DMS 273 treated with DMSO at 0.1 percent for 48 hours (cell line): ENCODE data around the gene KLHL21.
"Not testable (repeated sequence)": the region's sequence is repeated elsewhere in the genome, so short reads cannot be mapped to it uniquely, and the experiment has no call there.

ENCODE experiments used
- DNase-seq: peaks from one replicate; lab custom pipeline; 2025; lab: John Stamatoyannopoulos, UW

KLHL21 gene

GRCh38 chr1:6600410-6601048, 2.1 kb downstream of the KLHL21 start:
- DNase-seq, result no peak

- DNase-seq, result not testable (repeated sequence)
Observed at GRCh38 chr1:6599991-6600390, 2.7 kb downstream of the KLHL21 start.

GRCh38 chr1:6599141-6599975, 3.3 kb downstream of the KLHL21 start:
- no peak for DNase-seq

GRCh38 chr1:6597777-6598131, 4.9 kb downstream of the KLHL21 start:
- DNase-seq, result no peak

- no peak for DNase-seq
Observed at GRCh38 chr1:6596886-6597776, 5.5 kb downstream of the KLHL21 start.

GRCh38 chr1:6596351-6596750, 6.3 kb downstream of the KLHL21 start:
- DNase-seq, result no peak

GRCh38 chr1:6594977-6595740, 7.5 kb downstream of the KLHL21 start:
- DNase-seq, result no peak

- no peak for DNase-seq
Observed at GRCh38 chr1:6593810-6594209, 8.9 kb downstream of the KLHL21 start.

- no peak for DNase-seq
Observed at GRCh38 chr1:6592865-6593593, 9.6 kb downstream of the KLHL21 start.

- no peak for DNase-seq
Observed at GRCh38 chr1:6592441-6592840, 10.2 kb downstream of the KLHL21 start.

GRCh38 chr1:6591644-6592043, 11.0 kb downstream of the KLHL21 start:
- no peak for DNase-seq

GRCh38 chr1:6591222-6591621, 11.4 kb downstream of the KLHL21 start:
- no peak for DNase-seq

GRCh38 chr1:6590046-6590445, 12.6 kb downstream of the KLHL21 start:
- no peak for DNase-seq

- no peak for DNase-seq
Observed at GRCh38 chr1:6588893-6589520, 13.7 kb downstream of the KLHL21 start.

- no peak for DNase-seq
Observed at GRCh38 chr1:6588128-6588892, 14.4 kb downstream of the KLHL21 start.

GRCh38 chr1:6587261-6588005, 15.2 kb downstream of the KLHL21 start:
- DNase-seq, result no peak

GRCh38 chr1:6586404-6586816, 16.3 kb downstream of the KLHL21 start:
- DNase-seq, result no peak

- no peak for DNase-seq
Observed at GRCh38 chr1:6585841-6586240, 16.8 kb downstream of the KLHL21 start.

GRCh38 chr1:6585081-6585722, 17.5 kb downstream of the KLHL21 start:
- no peak for DNase-seq
